SU-DHL-6 (cell line): ENCODE data around the gene ARHGAP40.

ENCODE experiments used
- H2AFZ ChIP-seq: fragments of 200-600 bp; sonication (generic); 2 replicates; pipeline ENCODE4 v1.6.1; 2014; ENCODE audit warnings: low read depth, mild to moderate bottlenecking, moderate library complexity, mixed read lengths, antibody characterized with exemption, low read length; ENCODE audit not compliant: severe bottlenecking
- H3F3A ChIP-seq: fragments of 200-600 bp; shearing (Covaris generic); 2 replicates; pipeline ENCODE4 v1.6.0; 2016; ENCODE audit warnings: antibody characterized with exemption, mild to moderate bottlenecking; ENCODE audit not compliant: insufficient read depth
- H3K27ac ChIP-seq: fragments of 200-600 bp; sonication (generic); 2 replicates; pipeline ENCODE4 v1.5.1; 2016; ENCODE audit warnings: low read depth, mild to moderate bottlenecking, low read length, moderate library complexity, mixed read lengths
- H3K27me3 ChIP-seq: fragments of 200-600 bp; sonication (generic), shearing (Covaris generic); 2 replicates; pipeline ENCODE4 v1.6.0; 2014; ENCODE audit warnings: mild to moderate bottlenecking, low read length
- H3K36me3 ChIP-seq: fragments of 200-600 bp; sonication (generic); 2 replicates; pipeline ENCODE4 v1.6.1; 2014; ENCODE audit warnings: mild to moderate bottlenecking, low read length, mixed read lengths
- H3K4me2 ChIP-seq: fragments of 300-600, 200-600 bp; shearing (Covaris generic), sonication (generic); 2 replicates; pipeline ENCODE4 v1.6.0; 2014; ENCODE audit warnings: low read length, low read depth, mild to moderate bottlenecking; ENCODE audit not compliant: poor library complexity, severe bottlenecking
- H3K4me3 ChIP-seq: fragments of 200-600 bp; sonication (generic); 2 replicates; pipeline ENCODE4 v1.5.1; 2014; ENCODE audit warnings: antibody characterized with exemption, low read length, mild to moderate bottlenecking, mixed read lengths; ENCODE audit not compliant: insufficient read depth, poor library complexity, severe bottlenecking
- H3K79me2 ChIP-seq: fragments of 200-600 bp; sonication (generic); 2 replicates; pipeline ENCODE4 v1.6.1; 2014; ENCODE audit warnings: mild to moderate bottlenecking, low read length, moderate library complexity; ENCODE audit not compliant: insufficient read depth
- H3K9ac ChIP-seq: fragments of 200-600 bp; sonication (generic); 2 replicates; pipeline ENCODE4 v1.7.0; 2014; ENCODE audit warnings: mild to moderate bottlenecking, low read length
- H3K9me2 ChIP-seq: fragments of 200-600 bp; sonication (generic); replicated peaks from 2 replicates; pipeline ENCODE4 v1.6.1; 2014; ENCODE audit warnings: low read length; ENCODE audit not compliant: insufficient read depth
- H3K9me3 ChIP-seq: fragments of 200-600 bp; sonication (generic); 2 replicates; pipeline ENCODE4 v1.6.1; 2014; ENCODE audit warnings: low read length, mixed read lengths; ENCODE audit not compliant: insufficient read depth
- H4K20me1 ChIP-seq: fragments of 200-600 bp; sonication (generic); 2 replicates; pipeline ENCODE4 v1.6.1; 2014; ENCODE audit warnings: low read depth, mild to moderate bottlenecking, antibody characterized with exemption, low read length, moderate library complexity, mixed read lengths
- EZH2phosphoT487 ChIP-seq: fragments of 200-600 bp; sonication (generic), shearing (Covaris generic); conservative IDR thresholded peaks from 2 replicates; pipeline ENCODE4 v1.6.1; 2018; ENCODE audit warnings: mild to moderate bottlenecking, antibody characterized with exemption, low read length, moderate library complexity, mixed read lengths
- TF ChIP-seq, protein P1 (sequence below): fragments of 200-600 bp; sonication (generic); IDR thresholded peaks from one replicate; pipeline ENCODE4 v1.5.1; 2017; ENCODE audit warnings: antibody characterized with exemption, mild to moderate bottlenecking, low read length, moderate library complexity; ENCODE audit not compliant: insufficient read depth, poor library complexity, severe bottlenecking

The ARHGAP40 gene

DNA sequence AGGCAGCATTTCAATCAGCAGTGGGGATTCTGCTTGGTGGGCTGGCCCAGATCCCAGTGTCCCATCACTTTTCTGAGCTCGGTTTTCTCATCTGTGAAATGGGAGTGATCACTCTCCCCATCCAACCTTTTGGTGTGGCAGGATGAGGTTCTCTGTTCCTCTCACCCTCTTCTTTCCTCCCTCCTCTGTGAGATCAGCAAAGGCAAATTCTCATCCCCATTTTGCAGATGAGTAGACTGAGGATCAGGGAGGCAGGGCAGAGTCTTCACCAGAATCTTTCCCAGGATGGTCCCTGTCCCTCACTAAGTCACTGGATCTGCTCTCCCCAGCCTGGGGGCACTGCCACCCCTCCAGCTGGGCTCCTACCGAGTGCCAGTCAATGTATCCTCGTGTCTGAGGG is 62.1 kb downstream of the ARHGAP40 start:
- no peak for TF ChIP-seq EZH2phosphoT487
- TF ChIP-seq, protein P1, sequence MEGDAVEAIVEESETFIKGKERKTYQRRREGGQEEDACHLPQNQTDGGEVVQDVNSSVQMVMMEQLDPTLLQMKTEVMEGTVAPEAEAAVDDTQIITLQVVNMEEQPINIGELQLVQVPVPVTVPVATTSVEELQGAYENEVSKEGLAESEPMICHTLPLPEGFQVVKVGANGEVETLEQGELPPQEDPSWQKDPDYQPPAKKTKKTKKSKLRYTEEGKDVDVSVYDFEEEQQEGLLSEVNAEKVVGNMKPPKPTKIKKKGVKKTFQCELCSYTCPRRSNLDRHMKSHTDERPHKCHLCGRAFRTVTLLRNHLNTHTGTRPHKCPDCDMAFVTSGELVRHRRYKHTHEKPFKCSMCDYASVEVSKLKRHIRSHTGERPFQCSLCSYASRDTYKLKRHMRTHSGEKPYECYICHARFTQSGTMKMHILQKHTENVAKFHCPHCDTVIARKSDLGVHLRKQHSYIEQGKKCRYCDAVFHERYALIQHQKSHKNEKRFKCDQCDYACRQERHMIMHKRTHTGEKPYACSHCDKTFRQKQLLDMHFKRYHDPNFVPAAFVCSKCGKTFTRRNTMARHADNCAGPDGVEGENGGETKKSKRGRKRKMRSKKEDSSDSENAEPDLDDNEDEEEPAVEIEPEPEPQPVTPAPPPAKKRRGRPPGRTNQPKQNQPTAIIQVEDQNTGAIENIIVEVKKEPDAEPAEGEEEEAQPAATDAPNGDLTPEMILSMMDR: no peak
- Histone ChIP-seq H3F3A (no peaks in the 10 kb centered on the region), H3K79me2 (no peaks in the 10 kb centered on the region), H3K36me3 (no peaks in the 10 kb centered on the region), H3K27ac (no peak overlapping the region), H3K9me3 (no peaks in the 10 kb centered on the region), H3K9me2 (no peaks in the 10 kb centered on the region), H4K20me1 (no peaks in the 10 kb centered on the region), H2AFZ (no peak overlapping the region), H3K9ac (no peak overlapping the region), H3K4me3 (no peak overlapping the region), H3K4me2 (no peak overlapping the region), H3K27me3 (no peaks in the 10 kb centered on the region)

DNA sequence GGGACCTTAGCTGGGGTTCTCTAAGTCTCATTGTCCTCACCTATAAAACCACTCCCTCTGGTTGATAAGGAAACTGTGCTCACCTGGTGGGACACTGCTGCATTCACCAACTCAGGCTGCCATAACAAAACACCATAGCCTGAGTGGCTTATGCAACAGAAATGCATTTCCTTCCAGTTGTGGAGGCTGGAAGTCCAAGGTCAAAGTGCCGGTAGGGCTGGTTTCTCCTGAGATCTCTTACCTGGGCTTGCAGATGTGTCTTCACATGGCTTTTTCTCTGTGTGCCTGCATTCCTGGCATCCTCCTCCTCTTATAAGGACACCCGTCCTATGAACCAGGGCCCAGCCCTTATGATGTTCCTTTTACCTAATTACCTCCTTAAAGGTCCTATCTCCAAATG is 62.7 kb downstream of the ARHGAP40 start:
- H4K20me1 ChIP-seq: no peaks in the 10 kb centered on the region
- H3K36me3 ChIP-seq: no peaks in the 10 kb centered on the region
- H3K9me2 ChIP-seq: no peaks in the 10 kb centered on the region
- H3K4me3 ChIP-seq: no peak overlapping the region
- no peak overlapping the region for H3K4me2 ChIP-seq
- H3K27ac ChIP-seq: no peak overlapping the region
- H2AFZ ChIP-seq: no peak overlapping the region
- no peaks in the 10 kb centered on the region for H3K27me3 ChIP-seq
- no peaks in the 10 kb centered on the region for H3F3A ChIP-seq
- no peak for TF ChIP-seq EZH2phosphoT487
- TF ChIP-seq, protein P1: no peak
- H3K9ac ChIP-seq: no peak overlapping the region
- no peaks in the 10 kb centered on the region for H3K9me3 ChIP-seq
- H3K79me2 ChIP-seq: no peaks in the 10 kb centered on the region

DNA sequence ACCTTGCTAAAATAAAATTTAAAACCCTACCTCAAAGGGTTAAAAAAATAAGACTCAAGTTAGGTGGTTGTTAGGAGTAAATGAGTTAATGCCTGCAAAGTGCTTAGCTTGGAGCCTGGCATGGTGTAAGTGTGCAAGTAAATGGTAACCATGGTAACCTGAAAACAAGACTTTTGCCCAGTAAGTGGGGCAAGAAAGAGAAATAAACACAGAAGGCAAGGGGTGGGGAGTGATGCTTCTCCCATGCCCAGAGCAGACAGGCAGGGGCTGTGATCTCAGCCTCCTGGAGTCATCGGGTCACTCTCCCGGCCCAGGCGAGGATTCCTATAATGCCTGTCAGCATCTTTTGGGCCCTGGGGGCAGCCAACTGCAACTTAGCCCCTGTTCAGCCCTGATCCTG is 63.5 kb downstream of the ARHGAP40 start:
- Histone ChIP-seq H3K9ac (no peak overlapping the region), H2AFZ (no peak overlapping the region), H3K79me2 (no peaks in the 10 kb centered on the region), H3K27ac (no peak overlapping the region), H3K27me3 (no peaks in the 10 kb centered on the region), H3K4me2 (no peak overlapping the region), H3F3A (no peaks in the 10 kb centered on the region), H3K9me3 (no peaks in the 10 kb centered on the region), H4K20me1 (no peaks in the 10 kb centered on the region), H3K4me3 (no peak overlapping the region), H3K36me3 (no peaks in the 10 kb centered on the region), H3K9me2 (no peaks in the 10 kb centered on the region)
- TF ChIP-seq EZH2phosphoT487: no peak
- TF ChIP-seq, protein P1: no peak
